DND-41 (cell line): ENCODE measurements around the gene CDC37.
"Not testable (repeated sequence)": the region's sequence is repeated elsewhere in the genome, so short reads cannot be mapped to it uniquely, and the experiment has no call there.

ENCODE experiments used
- ATAC-seq: fragments of 200-7000 bp; cut with Tn5 transposase; 3 replicates; pipeline ENCODE4 v1.9.1; 2021; ENCODE audit warnings: low read depth; ENCODE audit not compliant: insufficient read depth
- DNase-seq: peaks from one replicate; pipeline ENCODE4 v3.0.0-alpha.2; 2020
- H2AFZ ChIP-seq: 2 replicates; pipeline ENCODE4 v1.6.0; 2012; ENCODE audit warnings: low read depth, low read length
- H3K27ac ChIP-seq: 2 replicates; pipeline ENCODE4 v1.5.1; 2012; ENCODE audit warnings: low read length, inconsistent platforms
- H3K27me3 ChIP-seq: fragments of 200-600 bp; sonication (generic); 2 replicates; pipeline ENCODE4 v1.6.0; 2012; ENCODE audit warnings: low read length, mild to moderate bottlenecking, inconsistent platforms; ENCODE audit not compliant: insufficient read depth, poor library complexity
- H3K36me3 ChIP-seq: 2 replicates; pipeline ENCODE4 v1.5.1; 2012; ENCODE audit warnings: low read length, inconsistent platforms; ENCODE audit not compliant: insufficient read depth
- H3K4me1 ChIP-seq: 2 replicates; pipeline ENCODE4 v1.5.1; 2012; ENCODE audit warnings: mild to moderate bottlenecking, low read length; ENCODE audit not compliant: insufficient read depth
- H3K4me2 ChIP-seq: 2 replicates; pipeline ENCODE4 v1.6.0; 2012; ENCODE audit warnings: mild to moderate bottlenecking, moderate library complexity, low read length, inconsistent platforms; ENCODE audit not compliant: insufficient read depth
- H3K4me3 ChIP-seq, 2 experiments: fragments of 200-600 bp in 1 of 2; shearing (Covaris generic) in 1 of 2; 2 replicates each; pipeline ENCODE4 v1.5.1; 2012 to 2016; ENCODE audit warnings: inconsistent platforms in 2 of 2, low read length in 2 of 2, mild to moderate bottlenecking in 2 of 2, low read depth in 1 of 2, moderate library complexity in 1 of 2
- H3K79me2 ChIP-seq: 2 replicates; pipeline ENCODE4 v1.6.0; 2012; ENCODE audit warnings: low read length, inconsistent platforms; ENCODE audit not compliant: insufficient read depth
- H3K9ac ChIP-seq: 2 replicates; pipeline ENCODE4 v1.6.0; 2012; ENCODE audit warnings: low read depth, mild to moderate bottlenecking, inconsistent platforms, low read length, moderate library complexity
- H3K9me3 ChIP-seq: 2 replicates; pipeline ENCODE4 v1.5.1; 2012; ENCODE audit warnings: low read length, moderate library complexity, mild to moderate bottlenecking, inconsistent platforms; ENCODE audit not compliant: insufficient read depth, severe bottlenecking
- H4K20me1 ChIP-seq: 2 replicates; pipeline ENCODE4 v1.6.0; 2012; ENCODE audit warnings: low read length; ENCODE audit not compliant: insufficient read depth
- EZH2 ChIP-seq: IDR thresholded peaks from 3 replicates; pipeline ENCODE4 v1.6.1; 2012; ENCODE audit warnings: borderline replicate concordance, low read depth, mild to moderate bottlenecking, moderate library complexity, low read length, inconsistent platforms; ENCODE audit not compliant: severe bottlenecking
- TF ChIP-seq, protein P1 (sequence below): IDR thresholded peaks from 2 replicates; pipeline ENCODE4 v1.5.1; 2012; ENCODE audit warnings: borderline replicate concordance, low read length, moderate library complexity, mild to moderate bottlenecking; ENCODE audit not compliant: poor library complexity, severe bottlenecking; ENCODE audit errors: extremely low read depth

Gene CDC37

DNA sequence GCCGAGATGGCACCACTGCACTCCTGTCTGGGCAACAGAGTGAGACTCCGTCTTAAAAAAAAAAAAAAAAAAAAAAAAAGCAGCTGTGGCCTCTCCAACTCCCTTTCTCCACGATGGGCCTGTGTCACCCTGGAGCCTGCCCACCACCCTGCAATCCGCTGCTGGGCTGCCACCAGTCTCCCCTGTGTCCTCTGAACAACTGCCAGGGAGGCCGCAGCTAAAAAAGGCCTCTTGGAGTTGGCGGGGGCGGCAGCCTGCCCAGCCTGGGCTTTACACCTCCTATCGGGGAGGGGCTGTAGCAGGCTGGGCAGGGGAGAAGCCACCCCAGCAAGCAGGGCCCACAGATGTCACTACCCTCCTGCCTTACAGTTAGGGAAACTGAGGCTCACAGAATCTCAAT, 3.5 kb downstream of the CDC37 start:
- Histone ChIP-seq H3K9ac (no peak overlapping the region), H3K79me2 (peaks cover 62% of the 10 kb centered on the region), H2AFZ (no peak overlapping the region), H3K27me3 (no peaks in the 10 kb centered on the region), H3K4me3 (no peak overlapping the region), H3K36me3 (peaks cover 36% of the 10 kb centered on the region), H3K4me2 (no peak overlapping the region), H3K9me3 (no peaks in the 10 kb centered on the region), H4K20me1 (peaks cover 46% of the 10 kb centered on the region), H3K4me1 (peaks cover 39% of the 10 kb centered on the region), H3K27ac (no peak overlapping the region)
- no peak for ATAC-seq
- DNase-seq = no peak
- no peak for TF ChIP-seq EZH2
- TF ChIP-seq, protein P1, sequence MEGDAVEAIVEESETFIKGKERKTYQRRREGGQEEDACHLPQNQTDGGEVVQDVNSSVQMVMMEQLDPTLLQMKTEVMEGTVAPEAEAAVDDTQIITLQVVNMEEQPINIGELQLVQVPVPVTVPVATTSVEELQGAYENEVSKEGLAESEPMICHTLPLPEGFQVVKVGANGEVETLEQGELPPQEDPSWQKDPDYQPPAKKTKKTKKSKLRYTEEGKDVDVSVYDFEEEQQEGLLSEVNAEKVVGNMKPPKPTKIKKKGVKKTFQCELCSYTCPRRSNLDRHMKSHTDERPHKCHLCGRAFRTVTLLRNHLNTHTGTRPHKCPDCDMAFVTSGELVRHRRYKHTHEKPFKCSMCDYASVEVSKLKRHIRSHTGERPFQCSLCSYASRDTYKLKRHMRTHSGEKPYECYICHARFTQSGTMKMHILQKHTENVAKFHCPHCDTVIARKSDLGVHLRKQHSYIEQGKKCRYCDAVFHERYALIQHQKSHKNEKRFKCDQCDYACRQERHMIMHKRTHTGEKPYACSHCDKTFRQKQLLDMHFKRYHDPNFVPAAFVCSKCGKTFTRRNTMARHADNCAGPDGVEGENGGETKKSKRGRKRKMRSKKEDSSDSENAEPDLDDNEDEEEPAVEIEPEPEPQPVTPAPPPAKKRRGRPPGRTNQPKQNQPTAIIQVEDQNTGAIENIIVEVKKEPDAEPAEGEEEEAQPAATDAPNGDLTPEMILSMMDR = no peak

DNA sequence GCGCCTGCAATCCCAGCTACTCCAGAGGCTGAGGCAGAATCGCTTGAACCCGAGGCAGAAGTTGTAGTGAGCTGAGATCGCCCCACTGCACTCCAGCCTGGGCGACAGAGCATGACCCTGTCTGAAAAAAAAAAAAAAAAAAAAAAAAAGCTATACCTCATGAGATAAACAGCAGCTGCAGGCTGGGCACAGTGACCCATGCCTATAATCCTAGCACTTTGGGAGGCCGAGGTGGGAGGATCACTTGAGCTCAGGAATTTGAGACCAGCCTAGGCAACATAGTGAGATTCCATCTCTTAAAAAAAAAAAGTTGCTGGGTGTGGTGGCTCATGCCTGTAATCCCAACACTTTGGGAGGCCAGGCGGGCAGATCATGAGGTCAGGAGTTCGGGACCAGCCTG, 4.0 kb downstream of the CDC37 start:
- Histone ChIP-seq H3K4me1 (peaks cover 34% of the 10 kb centered on the region), H3K36me3 (peaks cover 39% of the 10 kb centered on the region), H3K79me2 (peaks cover 62% of the 10 kb centered on the region), H4K20me1 (peaks cover 46% of the 10 kb centered on the region)
- DNase-seq, H3K4me2 ChIP-seq, H3K27me3 ChIP-seq, H3K9me3 ChIP-seq, H3K9ac ChIP-seq, H2AFZ ChIP-seq, ATAC-seq, H3K4me3 ChIP-seq, H3K27ac ChIP-seq: not testable (repeated sequence)

- no peak for ATAC-seq
- H4K20me1 ChIP-seq = peaks cover 46% of the 10 kb centered on the region
- H3K27ac ChIP-seq = no peak overlapping the region
- peaks cover 29% of the 10 kb centered on the region for H3K4me1 ChIP-seq
- H3K9ac ChIP-seq = no peak overlapping the region
- H3K9me3 ChIP-seq = no peaks in the 10 kb centered on the region
- H3K4me2 ChIP-seq = no peak overlapping the region
- H3K4me3 ChIP-seq = no peak overlapping the region
- no peak overlapping the region for H2AFZ ChIP-seq
- H3K27me3 ChIP-seq = no peaks in the 10 kb centered on the region
- peaks cover 62% of the 10 kb centered on the region for H3K79me2 ChIP-seq
- peaks cover 44% of the 10 kb centered on the region for H3K36me3 ChIP-seq
- TF ChIP-seq, protein P1 = no peak
- TF ChIP-seq EZH2 = no peak
- no peak for DNase-seq
These were observed 4.5 kb downstream of the CDC37 start for GRCh38 chr19:10398819-10399218.

DNA sequence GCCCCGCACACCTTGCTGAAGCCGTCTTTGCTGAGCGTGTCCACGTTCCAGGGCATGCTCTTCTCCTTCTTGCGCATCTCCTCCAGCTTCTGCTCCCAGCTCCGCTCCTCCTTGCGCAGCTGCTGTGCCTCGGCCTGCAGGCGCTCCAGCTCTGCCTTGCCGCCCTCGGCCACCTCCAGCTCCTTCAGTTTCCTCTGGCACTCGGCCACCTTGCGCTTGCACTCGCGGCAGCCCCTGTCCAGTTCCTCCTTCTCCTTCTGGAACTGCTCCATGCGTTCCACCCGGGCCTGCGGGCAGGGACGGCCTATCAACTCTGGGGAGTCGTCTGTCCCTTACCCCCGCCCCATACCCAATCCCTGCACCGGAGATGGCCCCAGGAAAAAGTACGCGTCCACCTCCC, 7.4 kb downstream of the CDC37 start:
- peaks cover 68% of the 10 kb centered on the region for H3K36me3 ChIP-seq
- DNase-seq = no peak
- peaks cover 38% of the 10 kb centered on the region for H3K79me2 ChIP-seq

More for the DNA sequence above, 7.4 kb downstream of the CDC37 start:
- H3K4me1 ChIP-seq = peaks cover 7% of the 10 kb centered on the region
- H3K27me3 ChIP-seq = no peaks in the 10 kb centered on the region
- ATAC-seq = no peak
- no peaks in the 10 kb centered on the region for H3K9me3 ChIP-seq
- peaks cover 31% of the 10 kb centered on the region for H4K20me1 ChIP-seq
- H3K4me3 ChIP-seq = no peak overlapping the region
- H3K4me2 ChIP-seq = no peak overlapping the region
- no peak overlapping the region for H3K27ac ChIP-seq
- no peak overlapping the region for H2AFZ ChIP-seq
- TF ChIP-seq EZH2 = no peak
- TF ChIP-seq, protein P1 = no peak
- no peak overlapping the region for H3K9ac ChIP-seq
